NCI-H146 treated with DMSO at 0.1 percent for 48 hours (cell line): Measurements from ENCODE around the gene SORCS2.

Experiments
- DNase-seq: peaks from one replicate; lab custom pipeline; 2025; ENCODE audit not compliant: unreplicated experiment; lab: John Stamatoyannopoulos, UW

Gene SORCS2

GRCh38 chr4:7262134-7262533, 69.8 kb downstream of the SORCS2 start:
- DNase-seq: no peak

GRCh38 chr4:7263166-7263565, 70.8 kb downstream of the SORCS2 start:
- no peak for DNase-seq

- no peak for DNase-seq
Measured at GRCh38 chr4:7264694-7265093, 72.4 kb downstream of the SORCS2 start.

GRCh38 chr4:7266525-7267292, 74.4 kb downstream of the SORCS2 start:
- no peak for DNase-seq

- DNase-seq: no peak
Measured at GRCh38 chr4:7267829-7268228, 75.5 kb downstream of the SORCS2 start.

- no peak for DNase-seq
Measured at GRCh38 chr4:7268941-7269340, 76.6 kb downstream of the SORCS2 start.

GRCh38 chr4:7270121-7270520, 77.8 kb downstream of the SORCS2 start:
- no peak for DNase-seq

- DNase-seq: no peak
Measured at GRCh38 chr4:7272404-7272803, 80.1 kb downstream of the SORCS2 start.

- DNase-seq: no peak
Measured at GRCh38 chr4:7273738-7274297, 81.5 kb downstream of the SORCS2 start.

GRCh38 chr4:7275067-7275466, 82.7 kb downstream of the SORCS2 start:
- no peak for DNase-seq

GRCh38 chr4:7275490-7276154, 83.3 kb downstream of the SORCS2 start:
- DNase-seq: no peak

GRCh38 chr4:7276515-7276914, 84.2 kb downstream of the SORCS2 start:
- no peak for DNase-seq

- DNase-seq: no peak
Measured at GRCh38 chr4:7278071-7278765, 85.9 kb downstream of the SORCS2 start.

GRCh38 chr4:7278981-7279380, 86.6 kb downstream of the SORCS2 start:
- no peak for DNase-seq

- DNase-seq: no peak
Measured at GRCh38 chr4:7279902-7280301, 87.6 kb downstream of the SORCS2 start.

- no peak for DNase-seq
Measured at GRCh38 chr4:7280926-7281690, 88.8 kb downstream of the SORCS2 start.

- DNase-seq: no peak
Measured at GRCh38 chr4:7281691-7282665, 89.6 kb downstream of the SORCS2 start.

- no peak for DNase-seq
Measured at GRCh38 chr4:7282786-7283440, 90.6 kb downstream of the SORCS2 start.
